ENCODE results near the gene IFNAR1.

DNA sequence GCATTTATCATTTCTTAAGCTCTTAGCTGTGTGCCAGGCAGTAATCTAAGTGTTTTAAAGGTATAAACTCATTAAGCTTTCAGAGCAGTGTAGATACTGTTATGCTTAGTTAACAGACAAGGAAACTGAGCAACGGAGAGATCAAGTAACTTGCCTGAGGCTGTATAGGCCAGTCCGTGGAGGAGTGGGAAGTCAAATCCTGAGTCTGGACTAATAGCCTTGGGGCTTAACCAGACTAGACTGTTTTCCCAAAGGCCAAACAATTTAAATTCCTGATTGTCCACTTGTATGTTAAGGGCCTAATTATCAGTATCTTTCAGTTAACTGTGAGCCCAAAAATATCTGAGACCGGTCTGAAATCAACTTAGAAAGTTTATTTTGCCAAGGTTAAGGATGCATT is 2.6 kb downstream of the IFNAR1 start:
- TF ChIP-seq, protein P1, sequence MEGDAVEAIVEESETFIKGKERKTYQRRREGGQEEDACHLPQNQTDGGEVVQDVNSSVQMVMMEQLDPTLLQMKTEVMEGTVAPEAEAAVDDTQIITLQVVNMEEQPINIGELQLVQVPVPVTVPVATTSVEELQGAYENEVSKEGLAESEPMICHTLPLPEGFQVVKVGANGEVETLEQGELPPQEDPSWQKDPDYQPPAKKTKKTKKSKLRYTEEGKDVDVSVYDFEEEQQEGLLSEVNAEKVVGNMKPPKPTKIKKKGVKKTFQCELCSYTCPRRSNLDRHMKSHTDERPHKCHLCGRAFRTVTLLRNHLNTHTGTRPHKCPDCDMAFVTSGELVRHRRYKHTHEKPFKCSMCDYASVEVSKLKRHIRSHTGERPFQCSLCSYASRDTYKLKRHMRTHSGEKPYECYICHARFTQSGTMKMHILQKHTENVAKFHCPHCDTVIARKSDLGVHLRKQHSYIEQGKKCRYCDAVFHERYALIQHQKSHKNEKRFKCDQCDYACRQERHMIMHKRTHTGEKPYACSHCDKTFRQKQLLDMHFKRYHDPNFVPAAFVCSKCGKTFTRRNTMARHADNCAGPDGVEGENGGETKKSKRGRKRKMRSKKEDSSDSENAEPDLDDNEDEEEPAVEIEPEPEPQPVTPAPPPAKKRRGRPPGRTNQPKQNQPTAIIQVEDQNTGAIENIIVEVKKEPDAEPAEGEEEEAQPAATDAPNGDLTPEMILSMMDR (IDR thresholded peaks at IDR 0.05): no peak
- TF ChIP-seq POLR2A (IDR thresholded peaks at IDR 0.05): no peak
